ENCODE measurements around the gene CSNK1D.

CSNK1D gene

DNA sequence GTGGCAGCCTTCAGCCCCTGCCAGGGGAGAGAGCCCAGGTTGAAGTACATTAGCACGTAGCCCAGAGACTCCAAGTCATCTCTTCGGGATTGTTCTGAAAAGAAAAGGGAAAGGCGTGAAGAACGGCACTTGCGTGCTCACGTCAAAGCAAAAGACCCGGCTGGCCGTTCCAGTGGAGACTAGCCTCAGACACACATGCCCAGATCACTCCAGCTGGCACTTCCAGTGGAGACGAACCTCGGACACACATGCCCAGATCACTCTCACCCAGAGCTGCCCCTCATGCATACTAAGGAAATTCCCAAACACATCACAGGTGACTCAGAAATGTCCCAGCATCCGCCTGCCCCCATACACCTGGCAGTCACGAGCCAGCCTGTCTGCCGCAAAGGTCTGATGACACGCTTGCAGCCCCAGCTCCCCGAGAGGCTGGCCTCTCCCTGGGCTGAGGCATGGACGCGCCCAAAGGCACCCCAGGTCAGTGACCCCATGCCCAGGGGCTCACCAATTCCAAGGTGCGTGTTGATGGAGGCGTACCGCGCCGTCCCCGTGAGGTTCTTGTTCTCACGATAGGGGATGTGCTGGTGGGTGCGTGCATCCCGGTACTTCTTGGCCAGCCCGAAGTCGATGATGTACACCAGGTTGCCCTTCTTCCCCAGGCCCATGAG lies 20.9 kb downstream of the CSNK1D start:
- no peaks in the 10 kb centered on the region for H3K4me1 ChIP-seq (ENCODE audit: insufficient read depth, low read length)
- no peak overlapping the region for H2AFZ ChIP-seq (ENCODE audit: low read depth, low read length)
- peaks cover 79% of the 10 kb centered on the region for H3K79me2 ChIP-seq (ENCODE audit: insufficient read depth, low read length)
- H3K9me3 ChIP-seq (ENCODE audit: insufficient read depth, low read length, severe bottlenecking), result no peaks in the 10 kb centered on the region
- peaks cover 88% of the 10 kb centered on the region for H3K36me3 ChIP-seq (ENCODE audit: insufficient read depth, low read length)
- H3K27me3 ChIP-seq (ENCODE audit: insufficient read depth, low read length, poor library complexity), result no peaks in the 10 kb centered on the region
- no peak overlapping the region for H3K27ac ChIP-seq (ENCODE audit: low read length)
- H3K4me3 ChIP-seq (ENCODE audit: low read depth in 1 of 2, low read length in 2 of 2), result no peak overlapping the region
- H4K20me1 ChIP-seq (ENCODE audit: insufficient read depth, low read length), result peaks cover 70% of the 10 kb centered on the region
- ATAC-seq (ENCODE audit: insufficient read depth, low read depth) (no peak), DNase-seq (no peak)
- TF ChIP-seq EZH2 (IDR thresholded peaks at IDR 0.05; ENCODE audit: borderline replicate concordance, low read depth, low read length, severe bottlenecking) (no peak), CTCF (IDR thresholded peaks at IDR 0.05; ENCODE audit: borderline replicate concordance, extremely low read depth, low read length, poor library complexity, severe bottlenecking) (no peak)
- H3K4me2 ChIP-seq (ENCODE audit: insufficient read depth, low read length), result no peak overlapping the region
- H3K9ac ChIP-seq (ENCODE audit: low read depth, low read length), result no peak overlapping the region

GRCh38 chr17:82250868-82251500 lies 22.5 kb downstream of the CSNK1D start:
- no peak overlapping the region for H3K9ac ChIP-seq (ENCODE audit: low read depth, low read length)
- H3K79me2 ChIP-seq (ENCODE audit: insufficient read depth, low read length), result peaks cover 76% of the 10 kb centered on the region
- DNase-seq (no peak), ATAC-seq (ENCODE audit: insufficient read depth, low read depth) (no peak)
- H3K4me1 ChIP-seq (ENCODE audit: insufficient read depth, low read length), result no peaks in the 10 kb centered on the region
- TF ChIP-seq EZH2 (IDR thresholded peaks at IDR 0.05; ENCODE audit: borderline replicate concordance, low read depth, low read length, severe bottlenecking), result no peak
- TF ChIP-seq CTCF (IDR thresholded peaks at IDR 0.05; ENCODE audit: borderline replicate concordance, extremely low read depth, low read length, poor library complexity, severe bottlenecking), result no peak
- no peak overlapping the region for H3K4me3 ChIP-seq (ENCODE audit: low read depth in 1 of 2, low read length in 2 of 2)
- no peak overlapping the region for H3K4me2 ChIP-seq (ENCODE audit: insufficient read depth, low read length)
- peaks cover 88% of the 10 kb centered on the region for H3K36me3 ChIP-seq (ENCODE audit: insufficient read depth, low read length)
- H3K27me3 ChIP-seq (ENCODE audit: insufficient read depth, low read length, poor library complexity), result no peaks in the 10 kb centered on the region
- no peaks in the 10 kb centered on the region for H3K9me3 ChIP-seq (ENCODE audit: insufficient read depth, low read length, severe bottlenecking)
- no peak overlapping the region for H2AFZ ChIP-seq (ENCODE audit: low read depth, low read length)
- peaks cover 80% of the 10 kb centered on the region for H4K20me1 ChIP-seq (ENCODE audit: insufficient read depth, low read length)
- no peak overlapping the region for H3K27ac ChIP-seq (ENCODE audit: low read length)

DNA sequence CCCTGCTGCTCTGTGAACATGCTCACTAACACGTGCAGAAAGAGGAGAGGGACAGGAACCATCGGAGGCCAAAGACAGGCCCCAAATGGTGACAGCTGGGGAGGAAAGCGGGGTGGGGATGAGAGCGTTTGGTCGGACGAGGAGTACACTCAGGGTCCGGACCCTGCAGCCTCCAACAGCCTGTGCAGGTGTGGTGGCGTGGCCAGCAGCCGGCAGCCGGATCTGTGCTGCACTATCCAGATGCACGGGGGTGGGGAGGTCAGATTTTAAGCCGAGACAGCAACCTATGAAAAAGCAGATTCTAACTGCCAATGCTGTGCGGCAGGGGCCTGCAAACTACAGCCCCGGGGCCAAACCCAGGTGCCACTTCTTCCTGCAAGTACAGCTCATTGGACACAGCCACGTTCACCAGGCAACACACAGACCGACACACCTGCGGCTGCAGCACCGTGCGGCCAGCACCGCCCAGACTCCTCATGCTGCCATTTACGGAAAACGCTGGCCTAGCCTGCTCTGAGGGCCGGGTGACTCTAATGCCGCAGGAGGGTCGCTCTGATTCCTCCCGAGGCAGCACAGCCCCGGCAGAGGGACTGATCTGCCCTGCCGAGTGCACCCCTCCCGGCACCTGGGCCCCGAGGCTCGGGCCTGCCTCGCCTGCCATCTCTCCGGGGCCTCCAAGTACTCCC lies 23.5 kb downstream of the CSNK1D start:
- Histone ChIP-seq H3K9ac (ENCODE audit: low read depth, low read length) (no peak overlapping the region), H3K79me2 (ENCODE audit: insufficient read depth, low read length) (peaks cover 76% of the 10 kb centered on the region), H2AFZ (ENCODE audit: low read depth, low read length) (no peak overlapping the region), H4K20me1 (ENCODE audit: insufficient read depth, low read length) (peaks cover 81% of the 10 kb centered on the region), H3K4me2 (ENCODE audit: insufficient read depth, low read length) (no peak overlapping the region), H3K9me3 (ENCODE audit: insufficient read depth, low read length, severe bottlenecking) (no peaks in the 10 kb centered on the region), H3K27ac (ENCODE audit: low read length) (no peak overlapping the region), H3K27me3 (ENCODE audit: insufficient read depth, low read length, poor library complexity) (no peaks in the 10 kb centered on the region), H3K4me1 (ENCODE audit: insufficient read depth, low read length) (no peaks in the 10 kb centered on the region), H3K4me3 (ENCODE audit: low read depth in 1 of 2, low read length in 2 of 2) (no peak overlapping the region), H3K36me3 (ENCODE audit: insufficient read depth, low read length) (peaks cover 88% of the 10 kb centered on the region)
- ATAC-seq (ENCODE audit: insufficient read depth, low read depth), result no peak
- no peak for DNase-seq
- TF ChIP-seq CTCF (IDR thresholded peaks at IDR 0.05; ENCODE audit: borderline replicate concordance, extremely low read depth, low read length, poor library complexity, severe bottlenecking) (no peak), EZH2 (IDR thresholded peaks at IDR 0.05; ENCODE audit: borderline replicate concordance, low read depth, low read length, severe bottlenecking) (no peak)
